ENCODE measurements around the gene STXBP6. TPM values are rescaled to one million over a fixed set of nuclear protein-coding genes. Genes with fewer than 3 reads are reported as not detected.
A peak's percentile ranks its signal among the peaks of the same experiment; 100 is the strongest.

The STXBP6 gene
- total RNA-seq, 8 experiments from 2014 or later, result 1.0 to 13.2 (median 4.4) TPM

GRCh38 chr14:24852312-24853060, 197.5 kb downstream of the STXBP6 start:
- in situ Hi-C loops (cut with MboI; ENCODE audit: low pct_unique_long_range_greater_than_20kb in 2 of 9, low sequenced_read_pairs in 9 of 9, unreplicated experiment in 9 of 9), result no loop called here
- WGBS, 10 experiments, result 28 to 100% (median 81%) methylated on average over 1 to 6 of the region's 6 CpGs
- H3K4me3 ChIP-seq, result no peak overlapping the region
- H3K27ac ChIP-seq, result no peak overlapping the region
- H3K4me1 ChIP-seq (replicated peaks in 1 of 2), result peaks cover 0 to 2% of the 10 kb centered on the region in 2 donors
- no peak for ATAC-seq (replicated peaks in 6 of 8)

DNA sequence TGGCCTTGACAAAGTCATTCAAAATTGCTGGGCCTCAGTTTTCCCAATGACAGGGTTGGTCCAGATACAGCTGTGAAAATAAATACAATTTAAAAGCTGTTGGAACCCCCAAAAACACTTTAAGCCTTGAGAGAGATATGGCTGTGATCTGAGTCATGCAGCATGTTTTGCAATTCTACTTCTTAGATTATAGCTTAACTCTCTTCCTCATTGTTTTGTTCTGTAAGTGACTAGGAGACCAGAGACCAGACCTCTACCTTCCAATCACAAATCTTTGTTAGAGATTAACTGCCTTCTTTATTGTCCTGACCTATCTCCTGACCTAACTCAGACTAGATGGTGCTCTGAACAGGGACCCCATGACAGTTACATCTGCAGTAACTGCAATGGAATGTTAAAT, 198.1 kb downstream of the STXBP6 start:
- peak in 1 of 8 experiments; percentile 55 for ATAC-seq (replicated peaks in 6 of 8)
- H3K4me1 ChIP-seq (replicated peaks in 1 of 2), result peaks cover 0 to 2% of the 10 kb centered on the region in 2 donors
- in situ Hi-C loops (cut with MboI; ENCODE audit: low pct_unique_long_range_greater_than_20kb in 2 of 9, low sequenced_read_pairs in 9 of 9, unreplicated experiment in 9 of 9), result no loop called here
- H3K27ac ChIP-seq, result no peak overlapping the region
- no peak overlapping the region for H3K4me3 ChIP-seq

GRCh38 chr14:24851406-24851805, 198.5 kb downstream of the STXBP6 start:
- H3K27ac ChIP-seq, result no peak overlapping the region
- 54 to 90% (median 80%) methylated on average over 1 to 2 of the region's 4 CpGs; no CpG with 5 or more reads in 7 of the 10 experiments for WGBS, 10 experiments
- in situ Hi-C loops (cut with MboI; ENCODE audit: low pct_unique_long_range_greater_than_20kb in 2 of 9, low sequenced_read_pairs in 9 of 9, unreplicated experiment in 9 of 9), result no loop called here
- no peak overlapping the region for H3K4me3 ChIP-seq
- ATAC-seq (replicated peaks in 6 of 8), result no peak
- H3K4me1 ChIP-seq (replicated peaks in 1 of 2), result peaks cover 0 to 2% of the 10 kb centered on the region in 2 donors

DNA sequence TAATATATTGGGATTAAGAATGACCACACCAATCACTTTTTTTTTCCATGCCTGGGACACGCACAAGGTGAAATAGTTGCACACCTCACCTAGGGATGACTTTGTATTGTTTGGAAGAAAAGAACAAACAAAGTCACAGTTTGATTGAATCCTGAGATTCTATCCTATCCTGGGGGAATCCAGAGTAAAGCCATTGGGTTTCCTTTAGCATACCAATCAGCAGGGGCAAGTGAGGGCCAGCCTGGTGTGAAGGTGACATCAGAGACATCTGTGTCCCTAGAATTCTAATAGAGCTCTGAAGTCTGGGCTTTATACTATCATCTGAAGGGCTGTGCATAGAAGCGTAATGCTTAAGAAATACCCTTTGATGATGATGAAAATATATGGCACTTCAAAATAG, 199.9 kb downstream of the STXBP6 start:
- in situ Hi-C loops (cut with MboI; ENCODE audit: low pct_unique_long_range_greater_than_20kb in 2 of 9, low sequenced_read_pairs in 9 of 9, unreplicated experiment in 9 of 9), result no loop called here
- Histone ChIP-seq H3K27ac (no peak overlapping the region), H3K4me1 (replicated peaks in 1 of 2) (peaks cover 0 to 2% of the 10 kb centered on the region in 2 donors), H3K4me3 (no peak overlapping the region)
- 60 to 100% (median 83%) methylated on average over 1 to 2 of the region's 2 CpGs; no CpG with 5 or more reads in 3 of the 10 experiments for WGBS, 10 experiments
- ATAC-seq (replicated peaks in 6 of 8), result no peak

DNA sequence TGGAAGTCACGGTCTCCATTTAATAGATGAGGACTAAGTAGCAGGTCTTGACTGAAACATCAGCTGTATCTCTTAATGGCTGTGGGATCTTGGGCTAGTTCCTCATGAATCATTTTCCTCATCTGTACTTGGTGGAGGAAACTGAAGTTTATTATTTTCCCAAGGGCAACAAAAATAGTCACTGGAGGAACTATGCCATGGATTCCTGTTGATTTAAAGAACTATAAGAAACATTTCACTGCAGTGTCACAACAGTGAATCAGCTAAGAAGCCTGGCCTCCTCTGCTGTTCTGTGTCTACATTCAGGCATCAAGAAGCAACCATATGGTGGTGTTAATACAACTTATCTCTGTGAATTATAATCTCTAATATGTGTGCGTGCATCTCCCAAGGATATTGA, 200.5 kb downstream of the STXBP6 start:
- in situ Hi-C loops (cut with MboI; ENCODE audit: low pct_unique_long_range_greater_than_20kb in 2 of 9, low sequenced_read_pairs in 9 of 9, unreplicated experiment in 9 of 9), result no loop called here

GRCh38 chr14:24848102-24848790, 201.7 kb downstream of the STXBP6 start:
- peak in 3 of 8 experiments; percentile 68 to 89 (median 84) for ATAC-seq (replicated peaks in 6 of 8)
- no peak overlapping the region for H3K27ac ChIP-seq
- in situ Hi-C loops (cut with MboI; ENCODE audit: low pct_unique_long_range_greater_than_20kb in 2 of 9, low sequenced_read_pairs in 9 of 9, unreplicated experiment in 9 of 9), result no loop called here
- WGBS, 10 experiments, result 0 to 100% (median 52%) methylated on average over 1 to 3 of the region's 3 CpGs; no CpG with 5 or more reads in 3 of the 10 experiments
- H3K4me1 ChIP-seq (replicated peaks in 1 of 2), result peaks cover 0 to 2% of the 10 kb centered on the region in 2 donors
- H3K4me3 ChIP-seq, result no peak overlapping the region

More for the DNA sequence above, 200.5 kb downstream of the STXBP6 start:
- H3K4me1 ChIP-seq (replicated peaks in 1 of 2), result peaks cover 0 to 2% of the 10 kb centered on the region in 2 donors
- 69 to 100% (median 88%) methylated on average over 1 to 2 of the region's 2 CpGs; no CpG with 5 or more reads in 2 of the 10 experiments for WGBS, 10 experiments
- no peak for ATAC-seq (replicated peaks in 6 of 8)
- no peak overlapping the region for H3K4me3 ChIP-seq
- H3K27ac ChIP-seq, result no peak overlapping the region

DNA sequence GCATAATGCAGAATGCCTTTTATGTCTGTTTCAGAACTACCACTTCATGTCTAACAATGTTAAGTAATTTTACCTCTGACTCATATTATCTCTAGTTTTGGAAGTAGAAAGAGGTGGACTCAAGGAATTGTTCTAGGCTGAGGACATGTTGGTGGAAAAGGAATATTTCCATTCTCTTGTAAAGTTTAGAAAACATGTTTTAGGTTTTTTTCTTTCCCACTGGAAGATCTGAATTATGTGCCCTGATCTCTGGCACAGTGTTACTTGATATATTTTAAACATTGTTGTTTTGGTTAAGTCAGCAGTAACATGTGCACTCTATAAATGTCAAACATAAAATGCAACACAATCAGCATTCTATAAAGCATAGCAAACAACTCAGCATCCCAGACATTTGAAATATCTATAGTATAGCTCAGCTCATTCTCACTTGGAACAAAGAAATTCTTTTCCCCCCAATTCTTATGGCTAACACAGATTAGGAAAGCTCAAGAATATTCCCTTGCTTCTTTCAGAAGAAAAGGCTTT, 202.3 kb downstream of the STXBP6 start:
- H3K27ac ChIP-seq, result no peak overlapping the region
- in situ Hi-C loops (cut with MboI; ENCODE audit: low pct_unique_long_range_greater_than_20kb in 2 of 9, low sequenced_read_pairs in 9 of 9, unreplicated experiment in 9 of 9), result no loop called here
- H3K4me3 ChIP-seq, result no peak overlapping the region
- peak in 1 of 8 experiments; percentile 37 for ATAC-seq (replicated peaks in 6 of 8)
- H3K4me1 ChIP-seq (replicated peaks in 1 of 2), result peaks cover 0 to 2% of the 10 kb centered on the region in 2 donors

DNA sequence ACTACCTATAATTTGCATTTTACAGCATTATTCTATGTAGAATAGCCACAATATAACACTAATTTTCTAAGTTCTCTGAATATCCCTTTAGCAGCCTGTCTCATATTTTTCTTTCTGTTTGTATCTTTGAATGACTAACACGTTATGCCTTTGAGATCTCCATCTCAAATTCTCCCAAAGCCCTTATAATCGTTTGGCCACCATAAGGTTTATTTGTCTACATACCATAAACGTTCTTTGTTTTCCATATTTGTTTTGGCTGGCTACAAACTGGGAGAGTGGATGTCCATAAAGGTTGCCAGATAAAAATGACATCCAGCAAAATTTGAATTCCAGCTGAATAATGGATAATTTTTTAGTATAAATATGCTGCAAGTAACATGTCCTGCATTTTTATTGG, 203.7 kb downstream of the STXBP6 start:
- in situ Hi-C loops (cut with MboI; ENCODE audit: low pct_unique_long_range_greater_than_20kb in 2 of 9, low sequenced_read_pairs in 9 of 9, unreplicated experiment in 9 of 9), result no loop called here
- 8 to 90% (median 75%) methylated on average over 2 to 3 of the region's 3 CpGs for WGBS, 10 experiments
- no peaks in the 10 kb centered on the region for H3K4me1 ChIP-seq (replicated peaks in 1 of 2)
- H3K27ac ChIP-seq, result no peak overlapping the region
- no peak for ATAC-seq (replicated peaks in 6 of 8)
- no peak overlapping the region for H3K4me3 ChIP-seq

DNA sequence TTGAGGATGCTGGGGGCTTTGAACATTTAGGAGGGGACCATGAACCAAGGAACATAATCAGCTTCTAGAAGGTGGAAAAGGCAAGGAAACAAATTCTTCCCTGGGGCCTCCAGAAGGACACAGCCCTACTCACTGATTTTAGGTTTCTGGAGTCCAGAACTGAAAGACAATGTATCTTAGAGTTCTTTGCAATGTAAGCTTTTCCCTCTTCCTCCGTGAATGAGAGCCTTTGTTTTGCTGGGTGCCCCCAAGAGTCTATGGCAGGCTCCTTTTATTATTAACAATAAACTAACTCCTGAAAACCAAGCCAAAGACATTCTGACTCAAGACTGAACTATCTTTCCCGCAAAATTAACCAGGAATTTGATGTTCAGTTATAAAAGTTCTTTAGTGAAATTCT, 204.1 kb downstream of the STXBP6 start:
- Histone ChIP-seq H3K4me3 (no peak overlapping the region), H3K27ac (no peak overlapping the region), H3K4me1 (replicated peaks in 1 of 2) (no peaks in the 10 kb centered on the region)
- 17 to 100% (median 80%) methylated on average over 1 to 2 of the region's 2 CpGs; no CpG with 5 or more reads in 1 of the 10 experiments for WGBS, 10 experiments
- in situ Hi-C loops (cut with MboI; ENCODE audit: low pct_unique_long_range_greater_than_20kb in 2 of 9, low sequenced_read_pairs in 9 of 9, unreplicated experiment in 9 of 9), result no loop called here
- ATAC-seq (replicated peaks in 6 of 8), result no peak

GRCh38 chr14:24844011-24844410, 205.9 kb downstream of the STXBP6 start:
- Histone ChIP-seq H3K4me3 (no peak overlapping the region), H3K4me1 (replicated peaks in 1 of 2) (no peaks in the 10 kb centered on the region), H3K27ac (no peak overlapping the region)
- in situ Hi-C loops (cut with MboI; ENCODE audit: low pct_unique_long_range_greater_than_20kb in 2 of 9, low sequenced_read_pairs in 9 of 9, unreplicated experiment in 9 of 9), result no loop called here
- 80 to 100% (median 93%) methylated on average over 1 to 5 of the region's 5 CpGs; no CpG with 5 or more reads in 4 of the 10 experiments for WGBS, 10 experiments
- no peak for ATAC-seq (replicated peaks in 6 of 8)

GRCh38 chr14:24843494-24843893, 206.5 kb downstream of the STXBP6 start:
- in situ Hi-C loops (cut with MboI; ENCODE audit: low pct_unique_long_range_greater_than_20kb in 2 of 9, low sequenced_read_pairs in 9 of 9, unreplicated experiment in 9 of 9), result no loop called here
- no peak overlapping the region for H3K27ac ChIP-seq
- no peak overlapping the region for H3K4me3 ChIP-seq
- WGBS, 10 experiments, result 80 to 100% (median 92%) methylated on average over 1 to 2 of the region's 2 CpGs; no CpG with 5 or more reads in 2 of the 10 experiments
- no peaks in the 10 kb centered on the region for H3K4me1 ChIP-seq (replicated peaks in 1 of 2)
- no peak for ATAC-seq (replicated peaks in 6 of 8)

DNA sequence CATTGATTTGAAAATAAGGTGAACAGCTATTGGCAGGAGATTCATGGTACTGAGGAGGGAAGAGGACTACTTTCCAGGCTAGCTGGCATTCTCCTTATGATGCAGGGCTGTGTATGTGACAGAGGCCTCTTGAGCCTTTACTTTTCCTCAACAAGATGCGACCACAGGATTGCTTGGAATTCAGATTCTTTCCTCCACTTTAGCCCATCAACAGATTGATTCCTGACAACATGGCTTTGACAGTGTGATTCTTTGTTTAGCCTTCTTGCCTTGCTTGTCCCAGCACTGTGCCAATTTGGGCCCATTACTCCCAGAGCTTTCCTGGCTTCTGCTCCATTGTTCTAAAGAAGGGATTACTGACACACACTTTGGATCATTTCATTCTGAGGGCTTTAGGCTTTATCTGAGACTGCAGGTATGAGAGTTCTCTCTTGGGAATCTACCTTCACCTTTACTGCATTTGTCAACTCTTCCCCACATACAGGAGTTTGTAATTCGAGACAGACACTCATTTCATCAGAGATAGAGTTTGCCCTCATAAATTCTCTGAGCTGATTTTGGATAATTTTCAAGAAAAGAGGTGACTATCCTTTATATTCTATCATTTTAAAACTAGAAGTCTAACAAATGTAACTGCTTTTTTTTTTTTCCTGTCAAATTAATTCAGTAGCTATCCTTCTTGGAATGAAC, 209.6 kb downstream of the STXBP6 start:
- 15 to 100% (median 85%) methylated on average over 1 to 2 of the region's 2 CpGs for WGBS, 10 experiments
- in situ Hi-C loops (cut with MboI; ENCODE audit: low pct_unique_long_range_greater_than_20kb in 2 of 9, low sequenced_read_pairs in 9 of 9, unreplicated experiment in 9 of 9), result no loop called here
- Histone ChIP-seq H3K27ac (no peak overlapping the region), H3K4me3 (no peak overlapping the region), H3K4me1 (replicated peaks in 1 of 2) (no peaks in the 10 kb centered on the region)
- no peak for ATAC-seq (replicated peaks in 6 of 8)

GRCh38 chr14:24839617-24840203, 210.2 kb downstream of the STXBP6 start:
- ATAC-seq (replicated peaks in 6 of 8), result no peak
- Histone ChIP-seq H3K4me1 (replicated peaks in 1 of 2) (no peaks in the 10 kb centered on the region), H3K27ac (no peak overlapping the region), H3K4me3 (no peak overlapping the region)
- 61 to 100% (median 98%) methylated on average over 1 to 3 of the region's 3 CpGs; no CpG with 5 or more reads in 2 of the 10 experiments for WGBS, 10 experiments
- in situ Hi-C loops (cut with MboI; ENCODE audit: low pct_unique_long_range_greater_than_20kb in 2 of 9, low sequenced_read_pairs in 9 of 9, unreplicated experiment in 9 of 9), result no loop called here

Data from motor neuron (in vitro differentiated cells).